Brain microvascular endothelial cell (primary cell): ENCODE data around the gene TCF7L2.

Experiments used
- DNase-seq: peaks from one replicate; pipeline ENCODE4 v3.0.0-alpha.2; 2020
- H3K27ac ChIP-seq: fragments of 250-450 bp; sonication (Bioruptor Pico); 2 replicates; pipeline ENCODE4 v1.5.1; 2020; ENCODE audit warnings: mild to moderate bottlenecking, moderate library complexity
- H3K27me3 ChIP-seq: fragments of 250-450 bp; sonication (Bioruptor Pico); replicated peaks from 2 replicates; pipeline ENCODE4 v1.5.1; 2020; ENCODE audit warnings: mild to moderate bottlenecking
- H3K36me3 ChIP-seq: fragments of 250-450 bp; sonication (Bioruptor Pico); replicated peaks from 2 replicates; pipeline ENCODE4 v1.5.1; 2020; ENCODE audit warnings: mild to moderate bottlenecking
- H3K4me3 ChIP-seq: 2 replicates; pipeline ENCODE4 v1.5.1; 2011; ENCODE audit warnings: low read depth, mild to moderate bottlenecking, control low read depth, low read length, moderate library complexity
- in situ Hi-C: cut with HindIII; loops from 2 replicates; pipeline ENCODE4 v1.10.0; 2017; ENCODE audit warnings: low sequenced_read_pairs, low pct_ligation_motif_present
- TF ChIP-seq, protein P1 (sequence below): IDR thresholded peaks from 2 replicates; pipeline ENCODE4 v1.5.1; 2011; ENCODE audit warnings: low read depth, mild to moderate bottlenecking, moderate library complexity, low read length, control low read depth, inconsistent platforms; ENCODE audit errors: missing control alignments

TCF7L2 gene

DNA sequence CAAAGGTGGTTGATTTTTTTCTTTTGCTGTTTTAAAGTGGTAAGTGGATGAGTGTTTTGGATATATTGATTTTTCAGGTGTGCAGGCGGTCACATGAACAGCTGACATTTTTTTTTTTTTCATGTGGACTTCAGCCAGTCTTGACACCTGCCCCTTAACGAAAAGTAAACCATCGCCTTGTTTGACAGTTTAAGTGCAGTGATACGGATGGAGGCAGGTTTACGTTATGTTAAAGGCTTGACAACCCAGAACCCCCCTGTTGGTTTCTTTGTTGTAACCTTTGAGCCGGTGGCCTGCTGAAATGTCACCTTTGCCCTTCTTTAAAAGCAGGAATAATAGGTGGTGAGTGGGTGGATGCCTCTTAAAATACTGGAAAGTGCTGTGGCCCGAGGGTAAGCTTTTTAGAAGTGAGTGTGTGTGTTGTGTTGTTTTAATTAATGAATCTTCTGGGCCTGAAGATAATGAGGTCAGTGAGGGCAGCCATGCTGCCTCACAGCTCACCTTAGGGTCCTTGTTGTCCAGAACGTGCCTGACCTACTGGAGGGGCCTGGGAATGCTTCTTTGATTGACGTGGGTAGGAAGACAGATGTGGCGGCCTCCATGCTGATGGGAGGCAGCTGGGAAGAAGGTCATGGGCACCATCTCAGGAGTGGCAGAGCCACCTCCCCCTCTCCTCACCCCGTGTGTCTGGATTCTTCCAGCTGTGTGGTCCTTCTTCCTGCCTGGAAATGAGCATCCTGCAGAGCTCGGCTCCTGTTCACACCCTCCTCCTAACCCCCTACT lies 69.8 kb downstream of the TCF7L2 start:
- TF ChIP-seq, protein P1, sequence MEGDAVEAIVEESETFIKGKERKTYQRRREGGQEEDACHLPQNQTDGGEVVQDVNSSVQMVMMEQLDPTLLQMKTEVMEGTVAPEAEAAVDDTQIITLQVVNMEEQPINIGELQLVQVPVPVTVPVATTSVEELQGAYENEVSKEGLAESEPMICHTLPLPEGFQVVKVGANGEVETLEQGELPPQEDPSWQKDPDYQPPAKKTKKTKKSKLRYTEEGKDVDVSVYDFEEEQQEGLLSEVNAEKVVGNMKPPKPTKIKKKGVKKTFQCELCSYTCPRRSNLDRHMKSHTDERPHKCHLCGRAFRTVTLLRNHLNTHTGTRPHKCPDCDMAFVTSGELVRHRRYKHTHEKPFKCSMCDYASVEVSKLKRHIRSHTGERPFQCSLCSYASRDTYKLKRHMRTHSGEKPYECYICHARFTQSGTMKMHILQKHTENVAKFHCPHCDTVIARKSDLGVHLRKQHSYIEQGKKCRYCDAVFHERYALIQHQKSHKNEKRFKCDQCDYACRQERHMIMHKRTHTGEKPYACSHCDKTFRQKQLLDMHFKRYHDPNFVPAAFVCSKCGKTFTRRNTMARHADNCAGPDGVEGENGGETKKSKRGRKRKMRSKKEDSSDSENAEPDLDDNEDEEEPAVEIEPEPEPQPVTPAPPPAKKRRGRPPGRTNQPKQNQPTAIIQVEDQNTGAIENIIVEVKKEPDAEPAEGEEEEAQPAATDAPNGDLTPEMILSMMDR = no peak
- H3K27me3 ChIP-seq = no peaks in the 10 kb centered on the region
- no peaks in the 10 kb centered on the region for H3K36me3 ChIP-seq
- H3K4me3 ChIP-seq = no peak overlapping the region
- DNase-seq = no peak
- no peak overlapping the region for H3K27ac ChIP-seq
- in situ Hi-C loops = no loop called here

DNA sequence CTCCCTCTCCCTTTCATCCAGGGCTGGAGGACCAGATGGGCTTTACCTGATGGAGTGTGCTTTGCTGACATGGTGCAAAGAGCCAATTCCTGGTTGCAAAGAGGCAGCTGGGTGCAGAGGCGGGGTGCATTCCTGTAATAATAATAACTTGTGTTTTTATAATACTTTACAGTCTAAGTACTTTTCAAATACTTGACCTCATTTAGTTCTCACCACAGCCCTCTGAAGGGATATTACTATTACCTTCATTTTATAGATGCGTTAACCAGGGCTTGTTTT lies 70.4 kb downstream of the TCF7L2 start:
- Histone ChIP-seq H3K36me3 (no peaks in the 10 kb centered on the region), H3K27me3 (no peaks in the 10 kb centered on the region), H3K4me3 (no peak overlapping the region), H3K27ac (no peak overlapping the region)
- TF ChIP-seq, protein P1 = no peak
- in situ Hi-C loops = no loop called here
- DNase-seq = no peak

DNA sequence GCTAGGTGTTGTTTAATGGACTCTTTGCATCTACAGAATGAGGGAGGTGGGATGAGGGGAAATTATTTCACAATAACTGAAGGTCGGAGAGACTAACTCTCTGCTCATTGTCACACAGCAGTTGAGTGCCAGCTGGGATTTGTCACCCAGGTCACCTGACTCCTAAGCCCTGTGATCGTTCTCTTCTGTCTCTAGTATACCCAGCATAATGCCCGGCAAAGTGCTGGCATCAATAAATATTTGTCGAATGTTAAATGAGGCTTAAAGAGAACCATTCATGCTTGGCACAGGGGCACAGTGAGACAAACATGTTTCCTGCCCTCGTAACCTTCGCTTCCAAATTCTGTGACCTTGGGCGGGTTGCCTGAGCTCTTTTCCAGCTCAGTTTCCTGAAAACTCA lies 70.8 kb downstream of the TCF7L2 start:
- TF ChIP-seq, protein P1 = no peak
- Histone ChIP-seq H3K36me3 (no peaks in the 10 kb centered on the region), H3K27me3 (no peaks in the 10 kb centered on the region), H3K4me3 (no peak overlapping the region), H3K27ac (no peak overlapping the region)
- in situ Hi-C loops = no loop called here
- no peak for DNase-seq

DNA sequence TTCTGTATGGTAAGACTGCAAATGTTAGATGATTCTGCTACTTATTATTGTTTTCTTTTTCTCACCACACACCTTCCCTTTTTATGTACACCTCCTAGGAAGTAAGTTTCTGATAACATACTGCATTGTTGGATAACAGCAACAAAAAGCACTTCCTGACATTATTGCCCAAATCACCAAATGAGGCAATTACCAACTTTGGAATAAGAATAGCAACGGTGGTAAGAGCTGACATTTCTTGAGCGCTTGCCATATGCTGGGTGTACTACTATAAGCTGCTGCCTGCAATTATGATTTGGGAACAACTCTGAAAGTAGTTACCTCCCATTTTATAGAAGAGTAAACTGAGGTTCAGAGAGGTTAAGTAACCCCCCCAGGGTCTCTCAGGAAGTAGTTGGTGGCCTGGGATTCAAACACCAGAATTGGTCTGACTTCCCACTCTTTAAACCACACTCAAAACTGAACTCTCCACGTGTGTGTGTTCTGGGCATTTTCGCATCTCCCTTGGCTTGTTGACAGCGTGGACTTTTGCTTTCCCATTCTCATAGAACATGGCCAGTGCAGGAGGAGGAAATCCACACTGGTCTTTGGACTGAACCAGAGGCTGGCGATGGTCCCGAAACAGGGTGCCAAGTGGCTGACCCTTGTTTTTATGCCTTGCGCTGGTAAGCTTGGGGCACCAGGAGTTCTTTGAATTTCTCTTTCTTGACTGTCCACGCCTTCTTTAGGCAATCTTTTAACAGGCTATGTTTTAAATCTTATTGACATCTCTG lies 71.4 kb downstream of the TCF7L2 start:
- TF ChIP-seq, protein P1 = no peak
- no peak for DNase-seq
- no peaks in the 10 kb centered on the region for H3K36me3 ChIP-seq
- no peak overlapping the region for H3K4me3 ChIP-seq
- in situ Hi-C loops = no loop called here
- H3K27me3 ChIP-seq = no peaks in the 10 kb centered on the region
- H3K27ac ChIP-seq = no peak overlapping the region

DNA sequence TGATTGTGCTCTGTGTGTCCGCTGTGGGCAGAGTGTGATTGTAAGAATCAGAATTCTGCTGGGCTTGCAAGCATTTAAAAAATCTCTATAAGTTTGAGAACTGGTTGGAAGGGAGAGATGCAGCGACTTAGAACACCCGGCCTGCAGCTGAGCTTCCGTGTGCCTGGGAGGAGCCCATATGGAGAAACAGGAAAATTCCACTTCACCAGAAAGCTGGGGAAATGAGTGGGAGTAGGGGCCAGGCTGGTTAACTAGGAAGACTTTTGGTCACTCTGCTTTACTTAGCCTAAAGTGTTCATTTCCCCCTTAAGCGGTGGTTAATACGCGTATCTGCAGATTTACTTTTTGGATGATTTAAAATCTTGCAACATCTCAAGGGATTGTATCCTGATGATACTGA lies 72.2 kb downstream of the TCF7L2 start:
- H3K4me3 ChIP-seq = no peak overlapping the region
- no peak overlapping the region for H3K27ac ChIP-seq
- DNase-seq = no peak
- in situ Hi-C loops = no loop called here
- H3K36me3 ChIP-seq = no peaks in the 10 kb centered on the region
- TF ChIP-seq, protein P1 = no peak
- no peaks in the 10 kb centered on the region for H3K27me3 ChIP-seq
